HG03520 (cell line): Measurements from ENCODE around the gene CLGN.
"Not testable (repeated sequence)": the region's sequence is repeated elsewhere in the genome, so short reads cannot be mapped to it uniquely, and the experiment has no call there.

ENCODE experiments used
- ATAC-seq: cut with Tn5 transposase; IDR thresholded peaks from one replicate; pipeline ENCODE4 v1.9.1; 2021; ENCODE audit warnings: mild to moderate bottlenecking, moderate library complexity; ENCODE audit not compliant: unreplicated experiment

CLGN gene

GRCh38 chr4:140427106-140427918 lies at the start of gene CLGN:
Gene CLGN (minus strand): TSS chr4:140427648. CDS start chr4:140413078, 14,570 bp downstream.
- ATAC-seq, result peak; percentile 81

- ATAC-seq, result no peak
Measured at GRCh38 chr4:140472156-140472555, 44.7 kb upstream of the CLGN start.

GRCh38 chr4:140469791-140470733 lies 42.6 kb upstream of the CLGN start:
- no peak for ATAC-seq

GRCh38 chr4:140466146-140466545 lies 38.7 kb upstream of the CLGN start:
- no peak for ATAC-seq

GRCh38 chr4:140463614-140464013 lies 36.2 kb upstream of the CLGN start:
- ATAC-seq, result no peak

- ATAC-seq, result no peak
Measured at GRCh38 chr4:140463182-140463581, 35.7 kb upstream of the CLGN start.

GRCh38 chr4:140450352-140450751 lies 22.9 kb upstream of the CLGN start:
- ATAC-seq, result no peak

GRCh38 chr4:140448830-140449229 lies 21.4 kb upstream of the CLGN start:
- no peak for ATAC-seq

- ATAC-seq, result no peak
Measured at GRCh38 chr4:140448162-140448561, 20.7 kb upstream of the CLGN start.

GRCh38 chr4:140444347-140444746 lies 16.9 kb upstream of the CLGN start:
- not testable (repeated sequence) for ATAC-seq

GRCh38 chr4:140439644-140440142 lies 12.2 kb upstream of the CLGN start:
- ATAC-seq, result no peak

GRCh38 chr4:140427919-140428471 lies 547 bp upstream of the CLGN start:
- ATAC-seq, result no peak

GRCh38 chr4:140426610-140427105 lies 790 bp downstream of the CLGN start:
- peak; percentile 10 for ATAC-seq

GRCh38 chr4:140423106-140423505 lies 4.3 kb downstream of the CLGN start:
- no peak for ATAC-seq

- ATAC-seq, result not testable (repeated sequence)
Measured at GRCh38 chr4:140413130-140413969, 14.1 kb downstream of the CLGN start.

GRCh38 chr4:140408974-140409373 lies 18.5 kb downstream of the CLGN start:
- ATAC-seq, result no peak

- ATAC-seq, result no peak
Measured at GRCh38 chr4:140406292-140406691, 21.2 kb downstream of the CLGN start.

GRCh38 chr4:140400111-140400510 lies 27.3 kb downstream of the CLGN start:
- no peak for ATAC-seq

GRCh38 chr4:140395668-140396067 lies 31.8 kb downstream of the CLGN start:
- no peak for ATAC-seq

GRCh38 chr4:140388015-140388414 lies 39.4 kb downstream of the CLGN start:
- no peak for ATAC-seq
